WTC11 (cell line): Measurements from ENCODE around the gene ADD1. TPM values are rescaled to one million over a fixed set of nuclear protein-coding genes. Genes with fewer than 3 reads are reported as not detected.

ENCODE experiments used
- ATAC-seq: fragments of 200-7000 bp; cut with Tn5 transposase; 2 replicates; pipeline ENCODE4 v1.10.0; 2021; ENCODE audit warnings: mild to moderate bottlenecking, moderate library complexity
- CTCF ChIA-PET: fragments of 300-600 bp; sonication (Branson Sonifier 250); formaldehyde crosslinking; loops from one replicate; lab custom pipeline; 2021; ENCODE audit warnings: antibody characterized with exemption; lab: Charles Lee
- POLR2A ChIA-PET: fragments of 350-600 bp; sonication (Branson Sonifier 250); formaldehyde crosslinking; loops from one replicate; lab custom pipeline; 2021; ENCODE audit warnings: antibody characterized with exemption; lab: Charles Lee
- DNase-seq: peaks from one replicate; pipeline ENCODE4 v3.0.0; 2021; ENCODE audit warnings: low spot score
- H3K27ac Mint-ChIP-seq: 2 replicates; pipeline ENCODE4 v1.8.0; 2021; ENCODE audit warnings: mixed read lengths
- H3K27me3 Mint-ChIP-seq: 2 replicates; pipeline ENCODE4 v1.8.0; 2021; ENCODE audit warnings: low read depth, mild to moderate bottlenecking, moderate library complexity, mixed read lengths
- H3K36me3 Mint-ChIP-seq: 2 replicates; pipeline ENCODE4 v1.8.0; 2021; ENCODE audit warnings: mixed read lengths
- H3K4me1 Mint-ChIP-seq: 2 replicates; pipeline ENCODE4 v1.8.0; 2022; ENCODE audit warnings: mixed read lengths
- H3K4me3 Mint-ChIP-seq: 2 replicates; pipeline ENCODE4 v1.8.0; 2021; ENCODE audit warnings: mild to moderate bottlenecking, moderate library complexity, mixed read lengths
- H3K9me3 Mint-ChIP-seq: 2 replicates; pipeline ENCODE4 v1.8.0; 2021; ENCODE audit warnings: mixed read lengths
- AR ChIP-seq: fragments of 250-450 bp; sonication (Bioruptor Pico); IDR thresholded peaks from 2 replicates; pipeline ENCODE4 v1.9.0; 2021; ENCODE audit warnings: mild to moderate bottlenecking
- ARID4B ChIP-seq: sonication (generic); formaldehyde crosslinking; IDR thresholded peaks from 2 replicates; pipeline ENCODE4 v1.8.0; 2023; ENCODE audit warnings: missing genetic modification reagents, mild to moderate bottlenecking, borderline replicate concordance
- CBFB ChIP-seq: sonication (generic); formaldehyde crosslinking; IDR thresholded peaks from 2 replicates; pipeline ENCODE4 v1.8.1; 2022; ENCODE audit warnings: mild to moderate bottlenecking, low read depth, missing genetic modification reagents
- E2F4 ChIP-seq: sonication (generic); formaldehyde crosslinking; IDR thresholded peaks from 2 replicates; pipeline ENCODE4 v1.8.1; 2022; ENCODE audit warnings: low read depth, mild to moderate bottlenecking, moderate library complexity, missing genetic modification reagents, borderline replicate concordance
- ETV6 ChIP-seq: sonication (generic); formaldehyde crosslinking; IDR thresholded peaks from 2 replicates; pipeline ENCODE4 v1.8.1; 2022; ENCODE audit warnings: mild to moderate bottlenecking, missing genetic modification reagents
- FOXJ3 ChIP-seq: sonication (generic); formaldehyde crosslinking; IDR thresholded peaks from 2 replicates; pipeline ENCODE4 v1.9.0; 2021; ENCODE audit warnings: missing genetic modification reagents, mild to moderate bottlenecking, borderline replicate concordance
- FOXK1 ChIP-seq: sonication (generic); formaldehyde crosslinking; IDR thresholded peaks from 2 replicates; pipeline ENCODE4 v1.8.0; 2022; ENCODE audit warnings: mild to moderate bottlenecking, moderate library complexity, missing genetic modification reagents
- FOXP1 ChIP-seq: sonication (generic); formaldehyde crosslinking; IDR thresholded peaks from 2 replicates; pipeline ENCODE4 v1.8.0; 2022; ENCODE audit warnings: missing genetic modification reagents, mild to moderate bottlenecking, moderate library complexity, borderline replicate concordance
- HMGA2 ChIP-seq: fragments of 250-450 bp; sonication (Bioruptor Pico); IDR thresholded peaks from 2 replicates; pipeline ENCODE4 v1.4.0; 2021; ENCODE audit warnings: mild to moderate bottlenecking, moderate library complexity
- IRF1 ChIP-seq: sonication (generic); formaldehyde crosslinking; IDR thresholded peaks from 2 replicates; pipeline ENCODE4 v1.8.0; 2023; ENCODE audit warnings: missing genetic modification reagents
- JAZF1 ChIP-seq: fragments of 250-450 bp; sonication (Bioruptor Pico); IDR thresholded peaks from 2 replicates; pipeline ENCODE4 v1.9.0; 2021; ENCODE audit warnings: moderate library complexity, mild to moderate bottlenecking, inconsistent platforms
- KAT7 ChIP-seq: sonication (generic); formaldehyde crosslinking; IDR thresholded peaks from 2 replicates; pipeline ENCODE4 v1.8.1; 2023; ENCODE audit warnings: missing genetic modification reagents, mild to moderate bottlenecking, borderline replicate concordance
- MXD4 ChIP-seq: fragments of 250-450 bp; sonication (Bioruptor Pico); IDR thresholded peaks from 2 replicates; pipeline ENCODE4 v1.8.0; 2021; ENCODE audit warnings: mild to moderate bottlenecking, moderate library complexity, borderline replicate concordance
- NR3C1 ChIP-seq: sonication (generic); formaldehyde crosslinking; conservative IDR thresholded peaks from 2 replicates; pipeline ENCODE4 v1.8.1; 2023; ENCODE audit warnings: low read depth, mild to moderate bottlenecking, missing genetic modification reagents
- RORB ChIP-seq: fragments of 250-450 bp; sonication (Bioruptor Pico); IDR thresholded peaks from 2 replicates; pipeline ENCODE4 v1.9.0; 2021; ENCODE audit warnings: mild to moderate bottlenecking
- SMAD3 ChIP-seq: sonication (generic); formaldehyde crosslinking; IDR thresholded peaks from 2 replicates; pipeline ENCODE4 v1.8.0; 2022; ENCODE audit warnings: missing genetic modification reagents, mild to moderate bottlenecking, borderline replicate concordance
- SOX15 ChIP-seq: fragments of 250-450 bp; sonication (Bioruptor Pico); IDR thresholded peaks from 2 replicates; pipeline ENCODE4 v1.9.0; 2021; ENCODE audit warnings: mild to moderate bottlenecking
- TEAD4 ChIP-seq: sonication (generic); formaldehyde crosslinking; IDR thresholded peaks from 2 replicates; pipeline ENCODE4 v1.8.0; 2022; ENCODE audit warnings: mild to moderate bottlenecking, missing genetic modification reagents
- ZNF232 ChIP-seq: sonication (generic); formaldehyde crosslinking; IDR thresholded peaks from 2 replicates; pipeline ENCODE4 v1.8.0; 2022; ENCODE audit warnings: mild to moderate bottlenecking, missing genetic modification reagents
- ZNF263 ChIP-seq: sonication (generic); formaldehyde crosslinking; IDR thresholded peaks from 2 replicates; pipeline ENCODE4 v1.8.1; 2022; ENCODE audit warnings: low read depth, mild to moderate bottlenecking, moderate library complexity, missing genetic modification reagents
- ZNF671 ChIP-seq: fragments of 250-450 bp; sonication (Bioruptor Pico); IDR thresholded peaks from 2 replicates; pipeline ENCODE4 v1.8.0; 2021; ENCODE audit warnings: mild to moderate bottlenecking
- ZSCAN18 ChIP-seq: fragments of 250-450 bp; sonication (Bioruptor Pico); IDR thresholded peaks from 2 replicates; pipeline ENCODE4 v2.1.2; 2022; ENCODE audit warnings: mild to moderate bottlenecking, moderate library complexity
- total RNA-seq: library from RNA; stranded (reverse); gene quantifications from 3 replicates; pipeline ENCODE4 v1.2.3, GENCODE V29; 2021
- TF ChIP-seq, protein P1 (sequence below): sonication (generic); formaldehyde crosslinking; IDR thresholded peaks from 2 replicates; pipeline ENCODE4 v1.8.1; 2023; ENCODE audit warnings: mild to moderate bottlenecking, missing genetic modification reagents, moderate library complexity

Gene ADD1
- total RNA-seq, 1 experiment from 2014 or later = 178 TPM

GRCh38 chr4:2928242-2929176, 84.9 kb downstream of the ADD1 start:
- TF ChIP-seq FOXJ3 (CRISPR knock-in tag) (no peak), KAT7 (CRISPR knock-in tag) (no peak), JAZF1 (CRISPR knock-in tag) (no peak), AR (CRISPR knock-in tag) (no peak), TEAD4 (CRISPR knock-in tag) (no peak), SOX15 (no peak), HMGA2 (no peak), E2F4 (no peak), RORB (CRISPR knock-in tag) (no peak), CBFB (CRISPR knock-in tag) (no peak), ARID4B (CRISPR knock-in tag) (no peak), NR3C1 (no peak)
- TF ChIP-seq, all 79 proteins: peak for 0
- DNase-seq (no peak), ATAC-seq (no peak)
- H3K36me3 Mint-ChIP-seq = peaks cover 43% of the 10 kb centered on the region
- H3K9me3 Mint-ChIP-seq = peaks cover 3% of the 10 kb centered on the region; the same call in 1 of the 2 replicates
- no peaks in the 10 kb centered on the region for H3K27me3 Mint-ChIP-seq
- H3K27ac Mint-ChIP-seq = peak overlapping the region; percentile 90
- no peak overlapping the region for H3K4me3 Mint-ChIP-seq
- CTCF ChIA-PET = no interaction called here
- POLR2A ChIA-PET = interaction anchor here (1.6 kb wide), 1 partner anchor 8 kb away, joined by 3 read pairs; no protein-coding TSS in a partner anchor
- peaks cover 18% of the 10 kb centered on the region for H3K4me1 Mint-ChIP-seq

DNA sequence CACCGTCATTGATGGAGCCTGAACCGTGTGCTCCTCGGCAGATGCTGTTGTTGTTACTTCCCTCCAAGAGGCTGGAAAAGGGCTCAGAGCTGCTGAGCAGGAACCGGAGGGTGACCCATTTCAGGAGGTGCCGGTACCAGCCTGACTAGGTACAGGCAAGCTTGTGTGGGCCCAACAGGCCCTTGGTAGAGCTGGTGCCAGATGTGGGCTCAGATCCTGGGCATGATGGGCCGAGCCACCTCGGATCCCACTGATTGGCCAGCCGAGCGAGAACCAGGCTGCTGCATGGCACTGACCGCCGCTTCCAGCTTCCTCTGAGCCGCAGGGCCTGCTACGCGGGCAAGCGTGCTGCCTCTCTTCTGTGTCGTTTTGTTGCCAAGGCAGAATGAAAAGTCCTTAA, 85.8 kb downstream of the ADD1 start:
- no peak overlapping the region for H3K4me3 Mint-ChIP-seq
- no peak for DNase-seq
- no peak overlapping the region for H3K27ac Mint-ChIP-seq
- ChIA-PET CTCF (no interaction called here), POLR2A (no interaction called here)
- peaks cover 10% of the 10 kb centered on the region for H3K4me1 Mint-ChIP-seq
- H3K27me3 Mint-ChIP-seq = no peaks in the 10 kb centered on the region
- no peaks in the 10 kb centered on the region for H3K9me3 Mint-ChIP-seq
- no peak for ATAC-seq
- H3K36me3 Mint-ChIP-seq = peaks cover 37% of the 10 kb centered on the region
- TF ChIP-seq FOXP1 (CRISPR knock-in tag) (no peak), SOX15 (no peak), SMAD3 (no peak), FOXK1 (CRISPR knock-in tag) (no peak), ZNF232 (CRISPR knock-in tag) (no peak), MXD4 (CRISPR knock-in tag) (no peak), ZSCAN18 (no peak), ZNF263 (CRISPR knock-in tag) (no peak), ZNF671 (CRISPR knock-in tag) (no peak), ETV6 (no peak), IRF1 (no peak)
- TF ChIP-seq, protein P1, sequence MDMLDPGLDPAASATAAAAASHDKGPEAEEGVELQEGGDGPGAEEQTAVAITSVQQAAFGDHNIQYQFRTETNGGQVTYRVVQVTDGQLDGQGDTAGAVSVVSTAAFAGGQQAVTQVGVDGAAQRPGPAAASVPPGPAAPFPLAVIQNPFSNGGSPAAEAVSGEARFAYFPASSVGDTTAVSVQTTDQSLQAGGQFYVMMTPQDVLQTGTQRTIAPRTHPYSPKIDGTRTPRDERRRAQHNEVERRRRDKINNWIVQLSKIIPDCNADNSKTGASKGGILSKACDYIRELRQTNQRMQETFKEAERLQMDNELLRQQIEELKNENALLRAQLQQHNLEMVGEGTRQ (CRISPR knock-in tag) = no peak
